ENCODE data around the gene IMP3. TPM values are rescaled to one million over a fixed set of nuclear protein-coding genes. Genes with fewer than 3 reads are reported as not detected.

Gene IMP3
- total and polyA plus RNA-seq, 9 donors: 31.2 to 42.2 (median 33.6) TPM

GRCh38 chr15:75620841-75621391 lies 19.1 kb downstream of the IMP3 start:
- Histone ChIP-seq H3K27ac (ENCODE audit: low read length) (peak overlapping the region; percentile 91), H3K4me1 (ENCODE audit: control insufficient read depth, insufficient read depth, low read length) (peaks cover 19% of the 10 kb centered on the region), H3K36me3 (ENCODE audit: control insufficient read depth, insufficient read depth, low read length) (peaks cover 49% of the 10 kb centered on the region), H3K27me3 (ENCODE audit: control insufficient read depth, insufficient read depth, low read length) (no peaks in the 10 kb centered on the region), H3K9me3 (replicated peaks; ENCODE audit: control insufficient read depth, low read depth, low read length) (no peaks in the 10 kb centered on the region), H3K4me3 (ENCODE audit: low read length) (peak overlapping the region; percentile 18)
- peak; percentile 99 for DNase-seq
- WGBS (ENCODE audit: insufficient coverage): 19% methylated on average over 5 of the region's 7 CpGs

GRCh38 chr15:75620058-75620820 lies 19.8 kb downstream of the IMP3 start:
- no CpG with 5 or more reads among the region's 4 CpGs for WGBS (ENCODE audit: insufficient coverage)
- DNase-seq: peak; percentile 97
- H3K9me3 ChIP-seq (replicated peaks; ENCODE audit: control insufficient read depth, low read depth, low read length): no peaks in the 10 kb centered on the region
- no peaks in the 10 kb centered on the region for H3K27me3 ChIP-seq (ENCODE audit: control insufficient read depth, insufficient read depth, low read length)
- H3K27ac ChIP-seq (ENCODE audit: low read length): peak overlapping the region; percentile 91
- peaks cover 17% of the 10 kb centered on the region for H3K4me1 ChIP-seq (ENCODE audit: control insufficient read depth, insufficient read depth, low read length)
- peaks cover 54% of the 10 kb centered on the region for H3K36me3 ChIP-seq (ENCODE audit: control insufficient read depth, insufficient read depth, low read length)
- H3K4me3 ChIP-seq (ENCODE audit: low read length): peak overlapping the region; percentile 18

GRCh38 chr15:75616766-75617165 lies 23.3 kb downstream of the IMP3 start:
- no peak overlapping the region for H3K4me3 ChIP-seq (ENCODE audit: low read length)
- H3K27me3 ChIP-seq (ENCODE audit: control insufficient read depth, insufficient read depth, low read length): no peaks in the 10 kb centered on the region
- no peak for DNase-seq
- H3K27ac ChIP-seq (ENCODE audit: low read length): no peak overlapping the region
- peaks cover 17% of the 10 kb centered on the region for H3K4me1 ChIP-seq (ENCODE audit: control insufficient read depth, insufficient read depth, low read length)
- H3K36me3 ChIP-seq (ENCODE audit: control insufficient read depth, insufficient read depth, low read length): peaks cover 69% of the 10 kb centered on the region
- H3K9me3 ChIP-seq (replicated peaks; ENCODE audit: control insufficient read depth, low read depth, low read length): no peaks in the 10 kb centered on the region

GRCh38 chr15:75606711-75607699 lies 33.0 kb downstream of the IMP3 start:
- no peaks in the 10 kb centered on the region for H3K27me3 ChIP-seq (ENCODE audit: control insufficient read depth, insufficient read depth, low read length)
- DNase-seq: no peak
- WGBS (ENCODE audit: insufficient coverage): no CpG with 5 or more reads among the region's 6 CpGs
- H3K27ac ChIP-seq (ENCODE audit: low read length): no peak overlapping the region
- H3K4me1 ChIP-seq (ENCODE audit: control insufficient read depth, insufficient read depth, low read length): no peaks in the 10 kb centered on the region
- no peaks in the 10 kb centered on the region for H3K9me3 ChIP-seq (replicated peaks; ENCODE audit: control insufficient read depth, low read depth, low read length)
- H3K36me3 ChIP-seq (ENCODE audit: control insufficient read depth, insufficient read depth, low read length): peaks cover 70% of the 10 kb centered on the region
- no peak overlapping the region for H3K4me3 ChIP-seq (ENCODE audit: low read length)

GRCh38 chr15:75606026-75606425 lies 34.0 kb downstream of the IMP3 start:
- H3K4me3 ChIP-seq (ENCODE audit: low read length): no peak overlapping the region
- 80% methylated on average over 1 of the region's 8 CpGs for WGBS (ENCODE audit: insufficient coverage)
- H3K36me3 ChIP-seq (ENCODE audit: control insufficient read depth, insufficient read depth, low read length): peaks cover 78% of the 10 kb centered on the region
- H3K9me3 ChIP-seq (replicated peaks; ENCODE audit: control insufficient read depth, low read depth, low read length): no peaks in the 10 kb centered on the region
- no peak for DNase-seq
- no peaks in the 10 kb centered on the region for H3K4me1 ChIP-seq (ENCODE audit: control insufficient read depth, insufficient read depth, low read length)
- H3K27me3 ChIP-seq (ENCODE audit: control insufficient read depth, insufficient read depth, low read length): no peaks in the 10 kb centered on the region
- H3K27ac ChIP-seq (ENCODE audit: low read length): no peak overlapping the region

GRCh38 chr15:75599401-75599800 lies 40.6 kb downstream of the IMP3 start:
- DNase-seq: no peak
- Histone ChIP-seq H3K4me3 (ENCODE audit: low read length) (no peak overlapping the region), H3K9me3 (replicated peaks; ENCODE audit: control insufficient read depth, low read depth, low read length) (no peaks in the 10 kb centered on the region), H3K36me3 (ENCODE audit: control insufficient read depth, insufficient read depth, low read length) (peaks cover 78% of the 10 kb centered on the region), H3K27me3 (ENCODE audit: control insufficient read depth, insufficient read depth, low read length) (no peaks in the 10 kb centered on the region), H3K27ac (ENCODE audit: low read length) (no peak overlapping the region), H3K4me1 (ENCODE audit: control insufficient read depth, insufficient read depth, low read length) (no peaks in the 10 kb centered on the region)
- 100% methylated on average over 1 of the region's 2 CpGs for WGBS (ENCODE audit: insufficient coverage)

- DNase-seq: no peak
- WGBS (ENCODE audit: insufficient coverage): 100% methylated on average over 1 of the region's 4 CpGs
- H3K9me3 ChIP-seq (replicated peaks; ENCODE audit: control insufficient read depth, low read depth, low read length): no peaks in the 10 kb centered on the region
- no peak overlapping the region for H3K4me3 ChIP-seq (ENCODE audit: low read length)
- no peaks in the 10 kb centered on the region for H3K27me3 ChIP-seq (ENCODE audit: control insufficient read depth, insufficient read depth, low read length)
- H3K4me1 ChIP-seq (ENCODE audit: control insufficient read depth, insufficient read depth, low read length): no peaks in the 10 kb centered on the region
- H3K36me3 ChIP-seq (ENCODE audit: control insufficient read depth, insufficient read depth, low read length): peaks cover 81% of the 10 kb centered on the region
- H3K27ac ChIP-seq (ENCODE audit: low read length): no peak overlapping the region
Measured at GRCh38 chr15:75598361-75598760, 41.7 kb downstream of the IMP3 start.

- peak; percentile 32 for DNase-seq
- H3K27ac ChIP-seq (ENCODE audit: low read length): no peak overlapping the region
- WGBS (ENCODE audit: insufficient coverage): no CpG with 5 or more reads among the region's 3 CpGs
- no peaks in the 10 kb centered on the region for H3K4me1 ChIP-seq (ENCODE audit: control insufficient read depth, insufficient read depth, low read length)
- peaks cover 80% of the 10 kb centered on the region for H3K36me3 ChIP-seq (ENCODE audit: control insufficient read depth, insufficient read depth, low read length)
- no peaks in the 10 kb centered on the region for H3K27me3 ChIP-seq (ENCODE audit: control insufficient read depth, insufficient read depth, low read length)
- no peak overlapping the region for H3K4me3 ChIP-seq (ENCODE audit: low read length)
- H3K9me3 ChIP-seq (replicated peaks; ENCODE audit: control insufficient read depth, low read depth, low read length): no peaks in the 10 kb centered on the region
Measured at GRCh38 chr15:75597667-75598341, 42.2 kb downstream of the IMP3 start.

- Histone ChIP-seq H3K9me3 (replicated peaks; ENCODE audit: control insufficient read depth, low read depth, low read length) (no peaks in the 10 kb centered on the region), H3K27ac (ENCODE audit: low read length) (no peak overlapping the region), H3K4me3 (ENCODE audit: low read length) (no peak overlapping the region), H3K36me3 (ENCODE audit: control insufficient read depth, insufficient read depth, low read length) (peaks cover 75% of the 10 kb centered on the region), H3K4me1 (ENCODE audit: control insufficient read depth, insufficient read depth, low read length) (no peaks in the 10 kb centered on the region), H3K27me3 (ENCODE audit: control insufficient read depth, insufficient read depth, low read length) (no peaks in the 10 kb centered on the region)
- no peak for DNase-seq
- 100% methylated on average over 1 of the region's 3 CpGs for WGBS (ENCODE audit: insufficient coverage)
Measured at GRCh38 chr15:75596703-75597345, 43.2 kb downstream of the IMP3 start.
